Esophagus muscularis mucosa (tissue), 3 donors: ENCODE data around the gene ACSM5.

Source experiments
- POLR2A ChIP-seq: fragments of 450-650 bp; IDR thresholded peaks from one replicate; pipeline ENCODE4 v1.6.1; 2017; ENCODE audit warnings: antibody characterized with exemption, moderate library complexity, mild to moderate bottlenecking, low read depth
- POLR2AphosphoS5 ChIP-seq, 2 donors: sonication (generic); formaldehyde crosslinking; IDR thresholded peaks; one replicate each; pipeline ENCODE4 v1.6.1; 2017; ENCODE audit warnings: antibody characterized with exemption in 2 of 2
- TF ChIP-seq, protein P1 (sequence below), 3 experiments: fragments of 200-600 bp in 2 of 3; fragments of 450-650 bp in 1 of 3; sonication (generic) in 2 of 3; IDR thresholded peaks; one replicate each; pipeline ENCODE4 v1.5.1; 2017 to 2019; ENCODE audit warnings: antibody characterized with exemption in 3 of 3, mild to moderate bottlenecking in 2 of 3, moderate library complexity in 1 of 3

DNA sequence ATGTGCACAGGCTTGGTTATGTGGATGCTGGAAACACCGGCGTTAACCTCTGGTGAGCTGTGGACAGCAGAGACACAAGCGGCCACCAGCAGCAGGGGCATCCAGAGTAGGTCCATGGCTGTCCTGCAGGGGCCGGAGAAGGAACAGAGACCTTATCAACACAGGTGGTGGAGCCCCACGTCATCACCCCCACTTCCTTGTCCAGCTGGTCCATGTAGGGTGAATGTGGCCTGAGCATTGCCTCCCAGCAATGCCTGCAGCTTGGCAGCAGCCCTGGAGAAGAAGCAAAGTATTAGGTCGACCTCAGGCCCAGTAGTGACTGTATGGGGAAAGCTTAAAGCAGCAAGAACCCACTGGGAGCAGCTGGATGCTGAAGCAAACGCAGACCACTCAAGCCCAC lies 10.1 kb upstream of the ACSM5 start:
- TF ChIP-seq, protein P1, sequence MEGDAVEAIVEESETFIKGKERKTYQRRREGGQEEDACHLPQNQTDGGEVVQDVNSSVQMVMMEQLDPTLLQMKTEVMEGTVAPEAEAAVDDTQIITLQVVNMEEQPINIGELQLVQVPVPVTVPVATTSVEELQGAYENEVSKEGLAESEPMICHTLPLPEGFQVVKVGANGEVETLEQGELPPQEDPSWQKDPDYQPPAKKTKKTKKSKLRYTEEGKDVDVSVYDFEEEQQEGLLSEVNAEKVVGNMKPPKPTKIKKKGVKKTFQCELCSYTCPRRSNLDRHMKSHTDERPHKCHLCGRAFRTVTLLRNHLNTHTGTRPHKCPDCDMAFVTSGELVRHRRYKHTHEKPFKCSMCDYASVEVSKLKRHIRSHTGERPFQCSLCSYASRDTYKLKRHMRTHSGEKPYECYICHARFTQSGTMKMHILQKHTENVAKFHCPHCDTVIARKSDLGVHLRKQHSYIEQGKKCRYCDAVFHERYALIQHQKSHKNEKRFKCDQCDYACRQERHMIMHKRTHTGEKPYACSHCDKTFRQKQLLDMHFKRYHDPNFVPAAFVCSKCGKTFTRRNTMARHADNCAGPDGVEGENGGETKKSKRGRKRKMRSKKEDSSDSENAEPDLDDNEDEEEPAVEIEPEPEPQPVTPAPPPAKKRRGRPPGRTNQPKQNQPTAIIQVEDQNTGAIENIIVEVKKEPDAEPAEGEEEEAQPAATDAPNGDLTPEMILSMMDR (IDR thresholded peaks at IDR 0.05) = no peak
- TF ChIP-seq POLR2A = no peak
- TF ChIP-seq POLR2AphosphoS5 (IDR thresholded peaks at IDR 0.05) = no peak
